ENCODE data around the gene KLRC3. TPM values are rescaled to one million over a fixed set of nuclear protein-coding genes. Genes with fewer than 3 reads are reported as not detected.
"Not testable (repeated sequence)": the region's sequence is repeated elsewhere in the genome, so short reads cannot be mapped to it uniquely, and the experiment has no call there.

The KLRC3 gene
- total RNA-seq, 1 experiment from 2014 or later: not detected

DNA sequence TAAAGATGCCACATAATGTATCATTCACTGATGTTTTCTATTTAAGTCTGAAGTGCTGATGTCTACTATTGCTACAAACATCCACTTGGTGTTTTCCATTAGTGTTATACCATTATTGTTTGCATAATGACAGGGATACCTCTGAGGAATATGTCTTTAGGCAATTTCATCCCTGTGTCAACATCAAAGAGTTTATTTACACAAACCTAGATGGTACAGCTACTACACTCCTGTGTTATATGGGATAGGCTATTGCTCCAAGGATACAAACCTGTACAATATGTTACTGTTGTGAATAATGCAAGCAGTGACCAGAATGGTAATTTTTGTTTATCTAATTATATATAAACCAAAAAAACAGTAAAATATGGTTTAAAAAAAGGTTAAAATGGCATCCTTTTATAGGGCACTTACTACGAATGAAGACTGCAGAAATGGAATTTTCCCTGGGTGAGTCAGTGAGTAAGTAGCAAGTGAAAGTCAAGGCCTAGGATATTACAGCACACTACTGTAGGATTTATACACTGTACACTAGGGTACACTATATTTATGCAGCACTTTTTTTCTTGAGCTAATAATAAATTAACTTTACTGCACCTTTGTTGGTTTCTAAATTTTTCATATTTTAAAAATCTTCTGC is 4.0 kb upstream of the KLRC3 start:
- DNase-seq; H3K4me1 ChIP-seq; H3K4me3 ChIP-seq; H3K27ac ChIP-seq; H3K36me3 ChIP-seq; H3K27me3 ChIP-seq; H3K9me3 ChIP-seq (replicated peaks): not testable (repeated sequence)

DNA sequence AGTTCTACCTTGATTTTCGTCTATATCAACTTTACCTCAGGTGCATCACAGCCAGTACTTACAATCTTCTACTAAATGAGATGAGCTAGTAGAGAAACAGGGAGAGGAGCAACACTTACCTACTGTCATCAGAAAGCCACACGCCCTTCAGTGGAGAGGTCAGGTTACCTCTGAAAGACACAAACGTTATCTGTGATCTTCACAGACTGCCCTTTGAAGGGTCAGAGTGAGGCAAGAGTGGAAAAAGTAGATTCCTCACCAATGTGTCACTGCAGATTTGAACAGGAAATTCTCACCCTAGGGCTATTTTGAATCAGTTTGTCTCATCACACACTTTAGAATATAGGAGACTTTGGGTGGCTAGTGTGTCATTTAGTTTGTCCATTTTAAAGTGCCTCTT is 1.8 kb upstream of the KLRC3 start:
- H3K27ac ChIP-seq; H3K4me3 ChIP-seq; H3K9me3 ChIP-seq (replicated peaks); H3K4me1 ChIP-seq; H3K36me3 ChIP-seq; DNase-seq; H3K27me3 ChIP-seq: not testable (repeated sequence)

DNA sequence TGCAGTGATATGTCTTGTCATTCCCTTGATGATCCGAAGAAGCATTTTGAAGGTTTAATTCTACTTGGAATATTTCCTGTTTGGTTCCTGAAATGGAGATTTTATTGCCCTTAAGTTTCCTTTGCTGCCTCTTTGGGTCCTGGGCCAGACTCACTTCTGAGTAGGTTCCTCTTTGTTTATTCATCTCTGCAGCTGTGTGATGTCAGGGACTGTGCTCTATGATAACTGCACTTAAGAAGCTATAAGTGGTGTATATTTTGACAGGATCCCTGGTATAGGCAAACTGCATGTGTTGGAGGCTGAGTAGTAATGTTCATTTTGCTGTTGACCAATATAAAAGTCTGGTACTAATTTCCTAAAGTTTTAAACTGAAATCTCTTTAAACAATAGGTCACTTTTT is 11.0 kb downstream of the KLRC3 start, which contains the start of gene KLRC4:
TSS of gene KLRC4 (minus strand) at position 366 of the 400 bp plus-strand sequence. CDS start at position 184, 182 bp downstream.
- Histone ChIP-seq H3K27ac (no peak within 1 kb of the TSS), H3K4me3 (no peak within 1 kb of the TSS), H3K4me1 (no peaks in the 10 kb centered on the region), H3K9me3 (replicated peaks) (0 out of 2 replicates have a peak, but pooled peaks cover 3% of the 10 kb centered on the region), H3K27me3 (no peaks in the 10 kb centered on the region), H3K36me3 (no peaks in the 10 kb centered on the region)
- DNase-seq: peak in 1 of 2 experiments; percentile 3

DNA sequence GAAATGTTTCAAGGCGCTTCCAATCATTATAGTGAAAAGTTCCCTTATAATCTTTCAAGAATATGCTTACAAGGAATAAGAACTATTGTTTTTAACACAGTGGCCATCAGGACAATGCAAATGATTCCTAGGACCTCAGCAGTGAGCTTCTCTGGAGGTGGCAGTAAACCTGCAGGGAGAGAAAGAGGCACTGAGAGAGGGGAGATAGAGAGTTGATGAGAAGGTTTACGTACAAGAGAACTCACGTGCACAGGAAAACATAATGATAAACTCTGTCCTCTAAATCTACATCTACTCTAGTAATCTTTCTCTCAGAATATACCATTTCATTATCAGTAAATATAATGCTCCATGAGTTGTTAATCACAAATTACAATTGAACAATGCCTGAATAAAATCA is 11.6 kb downstream of the KLRC3 start:
- DNase-seq: no peak
- Histone ChIP-seq H3K9me3 (replicated peaks) (0 out of 2 replicates have a peak, but pooled peaks cover 3% of the 10 kb centered on the region), H3K4me3 (no peak overlapping the region), H3K36me3 (no peaks in the 10 kb centered on the region), H3K27ac (no peak overlapping the region), H3K4me1 (no peaks in the 10 kb centered on the region), H3K27me3 (no peaks in the 10 kb centered on the region)

DNA sequence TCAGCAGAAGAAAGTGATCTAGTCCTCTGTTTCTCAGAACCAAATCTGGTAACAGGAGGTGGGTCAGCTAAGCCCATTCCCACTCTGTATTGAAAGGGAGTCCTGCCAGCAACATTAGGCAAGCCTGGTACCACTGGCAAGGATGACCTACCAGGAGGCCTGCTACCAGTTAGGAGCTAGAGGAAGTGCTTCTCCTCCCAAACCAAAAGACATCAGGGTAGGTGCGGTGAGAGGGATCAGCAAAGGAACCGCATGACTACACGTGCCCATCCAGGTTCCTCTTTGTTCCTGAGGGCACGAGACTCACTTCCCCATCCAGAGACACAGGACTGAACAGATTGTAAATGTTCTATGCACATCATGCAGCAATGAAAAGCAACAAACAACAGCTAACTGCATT is 13.7 kb downstream of the KLRC3 start:
- Histone ChIP-seq H3K4me3 (no peak overlapping the region), H3K36me3 (no peaks in the 10 kb centered on the region), H3K27ac (no peak overlapping the region), H3K9me3 (replicated peaks) (0 out of 2 replicates have a peak, but pooled peaks cover 3% of the 10 kb centered on the region), H3K4me1 (no peaks in the 10 kb centered on the region), H3K27me3 (no peaks in the 10 kb centered on the region)
- DNase-seq: no peak

DNA sequence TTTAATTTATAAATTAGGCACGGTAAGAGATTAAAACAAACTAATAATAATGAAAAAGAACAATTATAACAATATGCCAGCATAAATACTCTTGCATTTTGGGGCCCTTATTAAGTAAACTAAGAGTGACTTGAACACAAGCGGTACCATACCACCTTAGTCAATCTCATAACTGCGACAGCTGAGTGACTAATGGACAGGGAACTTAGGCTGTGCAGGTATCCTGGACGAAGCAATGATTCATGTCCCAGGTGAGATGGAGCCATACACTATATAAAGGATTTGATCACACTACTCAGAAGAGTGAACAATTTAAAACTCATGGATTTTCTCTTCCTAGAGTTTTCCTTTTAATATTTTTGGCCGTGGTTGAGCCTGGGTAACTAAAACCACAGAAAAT is 15.1 kb downstream of the KLRC3 start:
- H3K27me3 ChIP-seq: no peaks in the 10 kb centered on the region
- no peak overlapping the region for H3K27ac ChIP-seq
- no peaks in the 10 kb centered on the region for H3K36me3 ChIP-seq
- 0 out of 2 replicates have a peak, but pooled peaks cover 3% of the 10 kb centered on the region for H3K9me3 ChIP-seq (replicated peaks)
- DNase-seq: no peak
- H3K4me3 ChIP-seq: no peak overlapping the region
- H3K4me1 ChIP-seq: no peaks in the 10 kb centered on the region

DNA sequence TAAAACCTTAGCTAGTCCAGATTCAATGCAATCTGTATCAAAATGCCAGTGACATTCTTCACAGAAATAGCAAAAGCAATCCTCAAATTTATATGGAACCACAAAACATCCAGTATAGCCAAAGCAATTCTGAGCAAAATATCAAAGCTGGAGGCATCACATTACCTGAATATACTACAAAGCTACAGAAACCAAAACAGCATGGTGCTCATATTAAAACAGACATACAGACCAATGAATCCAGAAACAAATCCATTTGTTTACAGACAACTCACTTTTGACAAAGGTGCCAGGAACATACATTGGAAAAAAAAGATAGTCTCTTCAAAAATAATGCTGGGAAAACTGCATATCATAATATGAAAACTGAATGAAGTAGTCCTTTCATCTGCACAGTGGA is 15.6 kb downstream of the KLRC3 start:
- no peak overlapping the region for H3K27ac ChIP-seq
- no peaks in the 10 kb centered on the region for H3K27me3 ChIP-seq
- no peak for DNase-seq
- H3K4me3 ChIP-seq: no peak overlapping the region
- no peaks in the 10 kb centered on the region for H3K36me3 ChIP-seq
- 0 out of 2 replicates have a peak, but pooled peaks cover 3% of the 10 kb centered on the region for H3K9me3 ChIP-seq (replicated peaks)
- H3K4me1 ChIP-seq: no peaks in the 10 kb centered on the region

DNA sequence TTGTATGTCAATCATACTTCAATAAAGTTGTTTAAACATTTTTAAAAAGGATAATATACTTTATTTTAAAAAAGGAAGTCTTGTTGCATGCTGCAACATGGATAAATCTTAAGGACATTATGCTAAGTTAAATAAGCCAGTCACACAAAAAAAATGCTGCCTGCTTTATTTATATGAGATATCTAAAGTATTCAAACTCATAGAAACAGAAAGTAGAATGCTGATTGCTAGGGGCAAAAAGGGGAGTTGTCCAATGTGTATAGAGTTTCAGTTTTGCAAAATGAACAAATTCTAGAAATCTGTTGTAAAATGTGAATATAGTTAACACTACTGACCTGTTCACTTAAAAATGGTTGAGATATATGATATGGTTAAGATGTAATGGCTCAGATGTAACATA is 19.6 kb downstream of the KLRC3 start:
- H3K9me3 ChIP-seq (replicated peaks): 0 out of 2 replicates have a peak, but pooled peaks cover 3% of the 10 kb centered on the region
- DNase-seq: no peak
- H3K27me3 ChIP-seq: no peaks in the 10 kb centered on the region
- H3K36me3 ChIP-seq: no peaks in the 10 kb centered on the region
- H3K4me3 ChIP-seq: no peak overlapping the region
- H3K4me1 ChIP-seq: no peaks in the 10 kb centered on the region
- no peak overlapping the region for H3K27ac ChIP-seq

DNA sequence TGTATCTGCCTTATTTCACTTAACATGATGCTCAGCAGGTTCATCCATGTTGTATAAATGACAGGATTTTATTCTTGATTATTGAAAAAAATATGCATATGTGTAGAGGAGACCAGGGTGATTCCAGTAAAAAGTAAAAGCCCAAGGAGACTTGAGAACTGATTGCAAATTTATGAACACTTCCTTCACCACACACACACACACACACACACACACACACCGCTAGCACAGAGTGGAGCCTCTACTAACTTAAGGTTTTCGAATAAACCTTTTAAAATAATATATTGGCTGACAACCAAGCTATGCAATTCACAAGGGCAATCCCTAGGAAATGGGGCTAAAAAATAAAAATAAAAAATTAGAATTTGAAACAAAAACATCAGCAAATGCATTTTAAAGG is 22.2 kb downstream of the KLRC3 start:
- Histone ChIP-seq H3K27ac (no peak overlapping the region), H3K27me3 (no peaks in the 10 kb centered on the region), H3K4me3 (no peak overlapping the region), H3K9me3 (replicated peaks) (no peaks in the 10 kb centered on the region), H3K4me1 (peaks cover 6% of the 10 kb centered on the region), H3K36me3 (no peaks in the 10 kb centered on the region)
- DNase-seq: no peak

DNA sequence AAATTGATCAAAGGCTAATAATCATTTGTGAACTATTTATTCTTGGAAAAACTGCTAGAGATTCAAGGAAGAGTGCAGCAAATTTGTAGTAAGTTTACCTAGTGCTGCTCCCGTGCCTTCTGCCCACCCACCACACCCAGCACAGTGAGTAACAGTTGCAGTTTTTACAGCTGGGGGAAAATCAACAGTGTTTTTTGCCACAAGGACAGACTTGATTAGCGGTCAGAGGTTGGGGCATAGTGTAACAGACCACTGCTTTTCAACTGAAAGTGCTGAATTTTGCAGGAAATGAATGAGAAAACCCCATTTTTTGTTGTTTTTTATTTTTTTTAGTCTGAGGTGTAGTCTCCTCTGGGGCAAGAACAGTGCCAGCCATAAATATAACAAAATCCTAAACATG is 23.1 kb downstream of the KLRC3 start:
- no peak for DNase-seq
- Histone ChIP-seq H3K4me3 (no peak overlapping the region), H3K9me3 (replicated peaks) (no peaks in the 10 kb centered on the region), H3K27ac (no peak overlapping the region), H3K27me3 (no peaks in the 10 kb centered on the region), H3K36me3 (no peaks in the 10 kb centered on the region), H3K4me1 (peaks cover 14% of the 10 kb centered on the region)

DNA sequence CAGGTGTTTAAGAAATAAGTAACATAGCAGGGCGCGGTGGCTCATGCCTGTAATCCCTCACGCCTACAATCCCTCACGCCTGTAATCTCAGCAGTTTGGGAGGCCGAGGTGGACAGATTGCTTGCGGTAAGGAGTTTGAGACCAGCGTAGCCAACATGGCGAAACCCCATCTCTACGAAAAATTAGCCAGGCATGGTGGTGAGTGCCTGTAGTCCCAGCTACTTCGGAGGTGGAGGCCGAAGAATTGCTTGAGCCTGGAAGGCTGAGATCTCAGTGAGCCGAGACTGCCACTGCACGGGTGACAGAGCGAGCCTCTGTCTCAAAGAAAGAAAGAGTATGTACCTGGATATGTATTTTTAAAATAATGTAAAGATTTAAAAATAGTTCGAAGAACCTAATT is 24.2 kb downstream of the KLRC3 start:
- peaks cover 19% of the 10 kb centered on the region for H3K4me1 ChIP-seq
- not testable (repeated sequence) for H3K27ac ChIP-seq; H3K36me3 ChIP-seq; H3K9me3 ChIP-seq (replicated peaks); H3K27me3 ChIP-seq; H3K4me3 ChIP-seq; DNase-seq

DNA sequence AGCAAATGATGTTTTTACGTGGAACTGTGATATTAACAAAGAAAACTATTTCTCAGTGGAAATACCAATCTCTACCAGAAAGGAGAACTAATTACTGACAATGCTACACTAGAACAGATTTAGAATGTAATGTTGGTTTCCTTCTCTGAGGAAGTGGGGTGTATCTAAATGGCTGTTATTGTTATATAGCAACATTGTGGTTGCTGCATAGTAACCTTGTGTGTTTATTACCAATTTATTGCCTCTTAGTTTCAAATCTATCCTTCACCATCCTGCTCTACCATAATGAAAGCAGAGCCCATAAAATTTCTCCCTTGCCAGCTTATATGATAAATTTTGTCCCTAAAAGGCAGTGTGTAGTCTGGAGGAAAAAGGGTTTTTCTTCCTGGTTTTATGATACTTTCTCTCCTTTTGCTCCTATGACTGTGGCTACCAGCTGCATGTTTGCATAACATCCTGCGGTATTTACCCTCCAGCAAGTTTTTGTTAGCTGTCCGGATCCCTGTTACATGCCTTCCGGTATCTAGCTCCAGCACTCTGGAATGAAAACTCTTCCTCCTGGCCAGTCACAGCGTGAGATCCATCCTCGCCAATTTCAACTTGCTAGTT is 24.9 kb downstream of the KLRC3 start:
- Histone ChIP-seq H3K4me3 (no peak overlapping the region), H3K27me3 (no peaks in the 10 kb centered on the region), H3K9me3 (replicated peaks) (no peaks in the 10 kb centered on the region), H3K27ac (peak overlapping the region; percentile 22; the same call in 1 of the 2 replicates), H3K36me3 (no peaks in the 10 kb centered on the region), H3K4me1 (peaks cover 19% of the 10 kb centered on the region)
- peak; percentile 51 to 77 for DNase-seq

DNA sequence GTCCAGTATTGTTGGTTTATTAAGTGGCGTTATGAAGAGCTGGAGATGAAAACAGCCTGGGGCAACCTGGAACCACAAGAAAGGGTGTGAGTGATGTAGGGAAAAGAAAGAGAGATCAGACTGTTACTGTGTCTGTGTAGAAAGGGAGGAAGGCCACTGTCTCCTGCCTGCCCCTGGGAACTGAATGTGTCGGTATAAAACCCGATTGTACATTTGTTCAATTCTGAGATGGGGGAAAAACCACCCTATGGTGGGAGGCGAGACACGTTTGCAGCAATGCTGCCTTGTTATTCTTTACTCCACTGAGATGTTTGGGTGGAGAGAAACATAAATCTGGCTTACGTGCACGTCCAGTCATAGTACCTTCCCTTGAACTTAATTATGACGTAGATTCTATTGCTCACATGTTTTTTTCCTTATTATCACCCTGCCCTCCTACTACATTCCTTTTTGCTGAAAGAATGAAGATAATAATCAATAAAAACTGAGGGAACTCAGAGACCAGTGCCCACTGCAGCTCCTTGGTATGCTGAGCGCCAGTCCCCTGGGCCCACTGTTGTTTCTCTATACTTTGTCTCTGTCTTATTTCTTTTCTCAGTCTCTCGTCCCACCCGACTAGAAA is 25.8 kb downstream of the KLRC3 start:
- H3K27me3 ChIP-seq; H3K27ac ChIP-seq; H3K4me3 ChIP-seq; H3K36me3 ChIP-seq; H3K9me3 ChIP-seq (replicated peaks): not testable (repeated sequence)
- peaks cover 19% of the 10 kb centered on the region for H3K4me1 ChIP-seq
- DNase-seq: peak in 1 of 2 experiments; percentile 8

DNA sequence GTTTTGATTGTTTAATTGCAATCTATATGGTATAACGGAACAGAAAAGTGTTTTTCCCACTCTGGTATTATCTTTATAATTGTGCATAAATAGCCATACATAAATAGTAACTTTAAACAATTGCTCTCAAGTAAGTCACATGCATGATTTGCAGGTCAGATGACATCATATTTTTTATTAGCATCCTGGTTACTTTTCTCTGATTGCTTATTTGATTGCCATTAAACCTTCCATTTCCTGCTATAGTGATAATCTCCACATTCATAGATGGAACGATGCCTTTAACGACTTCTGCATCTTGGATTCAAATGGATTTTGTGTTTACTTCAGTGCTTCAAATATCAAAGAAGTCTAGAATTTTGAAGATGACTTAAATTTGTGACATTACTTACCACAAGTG is 27.1 kb downstream of the KLRC3 start:
- Histone ChIP-seq H3K4me3 (no peak overlapping the region), H3K9me3 (replicated peaks) (no peaks in the 10 kb centered on the region), H3K4me1 (peaks cover 19% of the 10 kb centered on the region), H3K27ac (no peak overlapping the region), H3K36me3 (no peaks in the 10 kb centered on the region), H3K27me3 (no peaks in the 10 kb centered on the region)
- no peak for DNase-seq

DNA sequence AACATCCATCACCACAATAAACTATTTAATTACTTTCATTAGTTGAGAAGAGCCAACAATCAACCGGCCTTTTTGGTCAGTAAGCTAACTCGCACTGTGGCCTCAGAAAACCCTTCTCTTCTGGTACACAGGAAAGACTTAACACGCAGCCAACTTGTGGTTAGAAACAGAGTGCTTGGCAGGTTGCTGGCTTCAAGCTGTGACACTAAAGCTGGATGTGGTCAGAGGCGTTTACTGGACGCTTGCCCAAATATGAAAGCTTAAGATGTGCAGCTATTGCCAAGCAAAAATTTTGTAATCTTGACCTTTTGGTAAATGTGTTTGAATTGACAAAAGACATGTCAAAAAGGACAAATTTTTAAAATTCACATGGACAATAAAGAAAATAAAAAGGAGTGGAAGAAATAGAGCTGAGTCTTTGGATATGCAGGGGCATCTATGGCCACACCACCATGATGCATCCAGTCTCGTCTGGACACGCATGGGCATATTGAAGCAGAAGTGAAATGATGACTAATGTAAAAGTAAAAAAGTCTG is 27.9 kb downstream of the KLRC3 start:
- no peaks in the 10 kb centered on the region for H3K27me3 ChIP-seq
- no peak overlapping the region for H3K27ac ChIP-seq
- no peaks in the 10 kb centered on the region for H3K36me3 ChIP-seq
- H3K4me1 ChIP-seq: peaks cover 19% of the 10 kb centered on the region
- peak; percentile 66 to 85 for DNase-seq
- H3K4me3 ChIP-seq: no peak overlapping the region
- H3K9me3 ChIP-seq (replicated peaks): no peaks in the 10 kb centered on the region
